ENCODE measurements around the gene REC8. TPM values are rescaled to one million over a fixed set of nuclear protein-coding genes. Genes with fewer than 3 reads are reported as not detected.

REC8 gene
- total and polyA plus RNA-seq, 10 of the 15 experiments (the other 5 are each of a cell fraction or from before 2014, with no cell fraction given) = 4.2 to 76.9 (median 29.1) TPM

- TF ChIP-seq ZBTB4 (CRISPR knock-in tag; IDR thresholded peaks at IDR 0.05) (0 out of 2 replicates have a peak, but pooled peaks have one; percentile 20), CTCF (IDR thresholded peaks at IDR 0.05 in 2 of 3, conservative IDR thresholded peaks at IDR 0.05 in 1 of 3; ENCODE audit: control insufficient read depth in 2 of 3, extremely low read depth in 1 of 3, insufficient read depth in 1 of 3, low read depth in 3 of 3, low read length in 3 of 3) (peak; percentile 82 to 94 (median 83); a peak in 5 of 6 replicates), TAF1 (IDR thresholded peaks at IDR 0.05; ENCODE audit: borderline replicate concordance, low read depth, low read length) (peak; percentile 81; the same call in 1 of the 2 replicates), POU2F2 (IDR thresholded peaks at IDR 0.05; ENCODE audit: borderline replicate concordance, low read depth, low read length) (peak; percentile 76; the same call in 1 of the 3 replicates), POLR2AphosphoS2 (IDR thresholded peaks at IDR 0.05; ENCODE audit: low read depth, low read length) (peak; percentile 86; the same call in 1 of the 2 replicates), POLR2AphosphoS5 (IDR thresholded peaks at IDR 0.05; ENCODE audit: low read length) (peak; percentile 89), GATAD2B (conservative IDR thresholded peaks at IDR 0.05; ENCODE audit: low read depth) (peak; percentile 69; the same call in 1 of the 2 replicates), MXI1 (IDR thresholded peaks at IDR 0.05; ENCODE audit: low read depth, low read length) (peak; percentile 87), ZNF622 (IDR thresholded peaks at IDR 0.05) (no peak), KDM1A (IDR thresholded peaks at IDR 0.05; ENCODE audit: borderline replicate concordance) (no peak), KAT2A (conservative IDR thresholded peaks at IDR 0.05; ENCODE audit: control insufficient read depth, low read depth, low read length) (no peak), TCF12 (IDR thresholded peaks at IDR 0.05; ENCODE audit: low read depth, low read length) (0 out of 2 replicates have a peak, but pooled peaks have one; percentile 27), NR2C1 (IDR thresholded peaks at IDR 0.05) (peak; percentile 58), BHLHE40 (IDR thresholded peaks at IDR 0.05; ENCODE audit: borderline replicate concordance in 1 of 2, low read depth in 2 of 2, low read length in 1 of 2) (peak; percentile 61 to 63; a peak in 3 of 4 replicates), BACH1 (IDR thresholded peaks at IDR 0.05; ENCODE audit: borderline replicate concordance) (peak; percentile 73; the same call in 1 of the 2 replicates), CBX3 (IDR thresholded peaks at IDR 0.05; ENCODE audit: borderline replicate concordance, low read depth) (no peak), E2F8 (IDR thresholded peaks at IDR 0.05; ENCODE audit: low read depth, partially characterized antibody) (no peak), JUND (IDR thresholded peaks at IDR 0.05; ENCODE audit: low read depth, low read length) (peak; percentile 31; the same call in 1 of the 2 replicates)
These were observed 43.8 kb downstream of the REC8 start, which contains the start of gene MDP1 (continued) for GRCh38 chr14:24215495-24216344.
